HepG2 (cell line): ENCODE measurements around the gene LRRC8E. TPM values are rescaled to one million over a fixed set of nuclear protein-coding genes. Genes with fewer than 3 reads are reported as not detected.
A peak's percentile ranks its signal among the peaks of the same experiment; 100 is the strongest.

Source experiments
- ATAC-seq: fragments of 200-7000 bp; cut with Tn5 transposase; 3 replicates; pipeline ENCODE4 v1.9.1; 2020; ENCODE audit warnings: mild to moderate bottlenecking, moderate library complexity
- BruUV-seq: library from RNA; stranded (reverse); fragments of 400-500 nt; replicated peaks from 2 replicates; lab custom pipeline; 2021; lab: Mats Ljungman, UMichigan
- CTCF ChIA-PET: fragments of 300-600 bp; formaldehyde crosslinking; extraction: SDS; loops from one replicate; lab custom pipeline; 2021; ENCODE audit warnings: low total read pairs, inconsistent platforms, low intra/inter-chr PET ratio; lab: Yijun Ruan, JAX
- POLR2A ChIA-PET: fragments of 350-600 bp; sonication (Branson Sonifier 250); formaldehyde crosslinking; loops from one replicate; lab custom pipeline; 2020; ENCODE audit warnings: antibody characterized with exemption, inconsistent platforms; lab: Yijun Ruan, JAX
- DNase-seq: peaks from one replicate; pipeline ENCODE4 v3.0.0-alpha.2; 2015; ENCODE audit warnings: low spot score
- FAIRE-seq: peaks from 3 replicates; lab custom pipeline; 2011; peaks lifted over from hg19 to GRCh38; lab: Jason Lieb, UNC
- H2AFZ ChIP-seq: one replicate; pipeline ENCODE4 v1.6.1; 2011; ENCODE audit warnings: low read length, inconsistent platforms
- H3K27ac ChIP-seq: fragments of 300-600 bp; 3 replicates; pipeline ENCODE4 v1.8.0; 2011; ENCODE audit warnings: mixed run types, mild to moderate bottlenecking, mixed read lengths, low read length, inconsistent platforms; ENCODE audit not compliant: insufficient read depth; ENCODE audit errors: extremely low read length
- H3K27me3 ChIP-seq, 2 experiments: fragments of 200-600 bp in 1 of 2; 2 replicates in 1 of 2; 3 replicates in 1 of 2; pipeline versions ENCODE4 v1.6.0 to v1.8.0; 2011; ENCODE audit warnings: low read length in 2 of 2, mild to moderate bottlenecking in 2 of 2, moderate library complexity in 2 of 2, inconsistent platforms in 1 of 2; ENCODE audit not compliant: insufficient read depth in 2 of 2, control insufficient read depth in 1 of 2
- H3K36me3 ChIP-seq, 2 experiments: fragments of 200-600 bp in 1 of 2; replicated peaks in 1 of 2; 2 replicates in 1 of 2; 3 replicates in 1 of 2; pipeline versions ENCODE4 v1.5.1 to v1.8.0; 2011; ENCODE audit warnings: low read length in 2 of 2, inconsistent platforms in 1 of 2; ENCODE audit not compliant: insufficient read depth in 2 of 2, control insufficient read depth in 1 of 2
- H3K4me1 ChIP-seq: 2 replicates; pipeline ENCODE4 v1.5.1; 2012; ENCODE audit warnings: low read length, inconsistent platforms; ENCODE audit not compliant: insufficient read depth
- H3K4me2 ChIP-seq: 2 replicates; pipeline ENCODE4 v1.6.0; 2011; ENCODE audit warnings: low read depth, low read length, inconsistent platforms
- H3K4me3 ChIP-seq, 3 experiments: fragments of 200-600 bp in 1 of 3; sonication (generic), shearing (Covaris generic) in 1 of 3; replicated peaks in 1 of 3; 2 replicates each; pipeline ENCODE4 v1.5.1; 2011 to 2016; ENCODE audit warnings: low read length in 3 of 3, inconsistent platforms in 2 of 3, low read depth in 2 of 3, mild to moderate bottlenecking in 2 of 3, control low read depth in 1 of 3, mixed read lengths in 1 of 3; ENCODE audit not compliant: insufficient read depth in 1 of 3
- H3K79me2 ChIP-seq: one replicate; pipeline ENCODE4 v1.6.1; 2011; ENCODE audit warnings: low read length, inconsistent platforms; ENCODE audit not compliant: insufficient read depth
- H3K9ac ChIP-seq: 2 replicates; pipeline ENCODE4 v1.6.0; 2011; ENCODE audit warnings: mild to moderate bottlenecking, low read depth, low read length, inconsistent platforms; ENCODE audit not compliant: insufficient read depth
- H3K9me3 ChIP-seq: 2 replicates; pipeline ENCODE4 v1.5.1; 2012; ENCODE audit warnings: mild to moderate bottlenecking, low read length
- H4K20me1 ChIP-seq: 2 replicates; pipeline ENCODE4 v1.6.0; 2011; ENCODE audit warnings: inconsistent platforms, mild to moderate bottlenecking, low read length, moderate library complexity; ENCODE audit not compliant: insufficient read depth
- ATAD3A ChIP-seq: sonication (generic); formaldehyde crosslinking; IDR thresholded peaks from 2 replicates; pipeline ENCODE4 v1.4.0; 2020; ENCODE audit warnings: missing genetic modification reagents
- ESRRA ChIP-seq: sonication (generic); formaldehyde crosslinking; IDR thresholded peaks from 2 replicates; pipeline ENCODE4 v1.5.1; 2020; ENCODE audit warnings: mild to moderate bottlenecking, low read depth, missing genetic modification reagents
- GATAD2A ChIP-seq: IDR thresholded peaks from 2 replicates; pipeline ENCODE4 v1.6.1; 2016
- HMG20A ChIP-seq: IDR thresholded peaks from 2 replicates; pipeline ENCODE4 v1.6.1; 2016; ENCODE audit warnings: borderline replicate concordance
- HNRNPK ChIP-seq: fragments of 200-400 bp; formaldehyde crosslinking; IDR thresholded peaks from 2 replicates; pipeline ENCODE4 v1.6.1; 2018; ENCODE audit warnings: low read length, low read depth, moderate library complexity, mild to moderate bottlenecking; ENCODE audit not compliant: poor library complexity, severe bottlenecking
- STAG1 ChIP-seq: sonication (generic); formaldehyde crosslinking; IDR thresholded peaks from 2 replicates; pipeline ENCODE4 v1.4.0; 2020; ENCODE audit warnings: missing genetic modification reagents
- THAP9 ChIP-seq: sonication (generic); formaldehyde crosslinking; IDR thresholded peaks from 2 replicates; pipeline ENCODE4; 2020; ENCODE audit warnings: missing genetic modification reagents, mild to moderate bottlenecking, borderline replicate concordance
- YY1 ChIP-seq: IDR thresholded peaks from 2 replicates; pipeline ENCODE4 v1.6.1; 2011; ENCODE audit warnings: low read length, low read depth, moderate library complexity, mild to moderate bottlenecking; ENCODE audit not compliant: insufficient read depth, insufficient replicate concordance
- ZBTB14 ChIP-seq: sonication (generic); formaldehyde crosslinking; IDR thresholded peaks from 2 replicates; pipeline ENCODE4 v1.4.0; 2020; ENCODE audit warnings: missing genetic modification reagents
- ZNF225 ChIP-seq: sonication (generic); formaldehyde crosslinking; IDR thresholded peaks from 2 replicates; pipeline ENCODE4 v1.4.0; 2020; ENCODE audit warnings: mild to moderate bottlenecking, missing genetic modification reagents
- ZNF33A ChIP-seq: sonication (generic); formaldehyde crosslinking; IDR thresholded peaks from 2 replicates; pipeline ENCODE4 v1.5.1; 2020; ENCODE audit warnings: missing genetic modification reagents, mild to moderate bottlenecking, moderate library complexity, borderline replicate concordance
- ZNF510 ChIP-seq: sonication (generic); formaldehyde crosslinking; IDR thresholded peaks from 2 replicates; pipeline ENCODE4 v1.4.0; 2020; ENCODE audit warnings: low read depth, mild to moderate bottlenecking, missing genetic modification reagents
- ZNF619 ChIP-seq: sonication (generic); formaldehyde crosslinking; IDR thresholded peaks from 2 replicates; pipeline ENCODE4 v1.4.0; 2020; ENCODE audit warnings: mild to moderate bottlenecking, missing genetic modification reagents
- WGBS: methylation state at CpG from one replicate; pipeline ENCODE4 v1.1.6; 2017; ENCODE audit warnings: low lambda C conversion rate; 5-methylcytosine and 5-hydroxymethylcytosine counted together
- in situ Hi-C: cut with HindIII; loops from 2 replicates; pipeline ENCODE4 v1.10.0; 2017; ENCODE audit warnings: low pct_unique_long_range_greater_than_20kb; ENCODE audit not compliant: extremely low pct_ligation_motif_present
- intact Hi-C: fragments of 100-400 bp; cut with micrococcal nuclease; formaldehyde crosslinking; loops from one replicate; pipeline ENCODE4 v1.10.0; 2022; ENCODE audit not compliant: unreplicated experiment
- polyA plus RNA-seq, 8 experiments: library from polyadenylated mRNA; depleted of rRNA in 3 of 8; stranded (reverse) in 7 of 8; unstranded in 1 of 8; fragments of >200 nt; fragmentation: Illumina TruSeq in 4 of 8; extraction: Trizol in 4 of 8; gene quantifications; 2 replicates each; pipeline versions ENCODE4 v1.2.1 to v1.2.3, GENCODE V29; 2011 to 2016; ENCODE audit warnings: low read depth in 4 of 8, missing spikeins in 1 of 8, mixed read lengths in 1 of 8; ENCODE audit not compliant: insufficient read depth in 1 of 8
- total RNA-seq, 5 experiments: library from RNA; depleted of rRNA; stranded (reverse); fragments of >200 nt; fragmentation: Illumina TruSeq; extraction: Trizol; gene quantifications; 2 replicates each; pipeline ENCODE4 v1.2.3, GENCODE V29; 2016; ENCODE audit warnings: low read depth in 1 of 5
- TF ChIP-seq, protein P1 (sequence below): sonication (generic); formaldehyde crosslinking; IDR thresholded peaks from 2 replicates; pipeline ENCODE4 v1.8.1; 2022; ENCODE audit warnings: low read depth, mild to moderate bottlenecking, missing genetic modification reagents

LRRC8E gene
- total and polyA plus RNA-seq, 2 of the 13 experiments (the other 11 are each of a cell fraction or from before 2014, with no cell fraction given), result 8.0 to 10.3 TPM

DNA sequence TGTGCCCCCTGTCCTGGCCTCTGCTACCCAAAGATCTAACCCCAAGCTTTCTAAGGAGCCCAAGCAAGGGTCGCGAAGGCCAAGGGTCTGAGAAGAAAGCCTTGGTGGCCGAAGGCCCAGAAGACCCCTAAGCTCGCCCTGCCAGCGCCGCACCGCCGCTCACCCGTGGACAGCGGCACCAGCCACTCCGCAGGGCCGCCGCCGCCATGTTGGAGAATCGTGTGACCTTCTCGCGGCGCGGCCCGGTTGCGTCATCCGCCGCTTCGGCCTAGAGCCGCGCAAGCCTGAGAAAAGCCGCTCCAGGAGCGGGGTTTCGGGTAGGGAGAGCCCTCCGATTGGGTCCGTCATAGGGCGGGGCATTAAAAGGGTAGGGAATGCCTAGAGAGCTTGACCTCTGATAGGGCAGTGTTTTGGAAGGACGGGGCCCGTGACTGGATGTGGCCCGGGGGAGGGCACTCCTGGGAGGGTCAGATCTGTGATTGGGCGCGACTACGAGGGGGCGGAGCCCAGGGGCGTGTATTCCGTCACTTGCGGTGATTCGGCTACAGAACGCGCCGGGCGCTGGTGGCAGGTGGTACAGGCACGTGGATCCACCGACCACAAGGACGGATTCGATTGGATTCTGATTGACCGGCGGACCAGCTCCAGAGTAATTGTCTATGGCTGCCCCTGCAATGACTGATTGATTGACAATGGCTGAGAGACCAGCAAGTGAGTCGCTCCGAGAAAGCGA is 55.3 kb downstream of the LRRC8E start, which contains the start of gene TIMM44 (continued):
- TF ChIP-seq THAP9 (CRISPR knock-in tag) (peak; percentile 93; the same call in 1 of the 2 replicates), ZNF510 (peak; percentile 29; the same call in 1 of the 2 replicates)

DNA sequence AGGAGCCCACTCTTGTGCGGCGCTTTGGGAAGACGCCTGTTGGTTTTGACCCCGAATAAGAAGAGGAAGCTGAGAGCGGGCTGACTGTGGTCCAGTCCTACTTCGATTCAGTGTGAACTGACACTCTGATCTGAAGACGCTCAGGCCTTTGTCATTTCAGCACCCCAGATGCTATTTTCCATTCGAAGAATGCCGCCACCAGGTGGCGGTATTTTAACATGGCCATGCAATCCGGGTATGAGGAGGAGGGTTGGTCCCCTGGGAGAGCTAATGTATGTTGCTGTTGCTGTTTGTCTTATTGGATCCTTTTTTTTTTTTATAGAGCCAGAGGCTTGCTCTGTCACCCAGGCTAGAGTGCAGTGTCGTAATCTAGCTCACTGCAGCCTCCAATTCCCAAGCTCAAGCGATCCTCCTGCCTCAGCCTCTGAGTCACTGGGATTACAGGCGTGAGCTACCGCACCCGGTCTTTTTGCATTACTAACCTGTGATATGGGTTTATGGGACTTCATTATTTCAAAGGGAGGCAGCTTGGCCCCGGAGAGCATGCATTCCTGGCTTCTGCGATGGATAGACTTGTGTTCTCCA is 56.0 kb downstream of the LRRC8E start:
- Histone ChIP-seq H3K27ac (peak overlapping the region; percentile 77), H3K4me1 (peaks cover 38% of the 10 kb centered on the region), H3K79me2 (peaks cover 32% of the 10 kb centered on the region), H3K9ac (peak overlapping the region; percentile 82), H3K27me3 (peaks cover 0 to 3% of the 10 kb centered on the region in 2 experiments; a peak in 1 of 5 replicates), H4K20me1 (no peaks in the 10 kb centered on the region), H3K36me3 (peaks cover 7 to 20% of the 10 kb centered on the region in 2 experiments; a peak in 4 of 5 replicates), H3K4me3 (peak overlapping the region; percentile 56 to 76 (median 65)), H2AFZ (no peak overlapping the region), H3K4me2 (peak overlapping the region; percentile 99), H3K9me3 (no peaks in the 10 kb centered on the region)
- FAIRE-seq (no peak), DNase-seq (peak; percentile 86), ATAC-seq (peak; percentile 61)
- in situ Hi-C loops, result no loop called here
- WGBS, result 30% methylated on average over 16 of the region's 18 CpGs
- CTCF ChIA-PET, result interaction anchor here (0.7 to 1.8 kb wide), 3 partner anchors 58 to 396 kb away, joined by 3 to 7 read pairs (median 3); no protein-coding TSS in a partner anchor
- POLR2A ChIA-PET, result interaction anchor here (0.9 to 2.8 kb wide), 34 partner anchors 8 to 480 kb away, joined by 3 to 85 read pairs (median 6); partner anchors contain the start of genes ELAVL1, MAP2K7 and SNAPC2
- intact Hi-C loops, result loop anchor here (2.0 kb wide), 1 partner anchor 59 kb away; no protein-coding TSS in a partner anchor
- BruUV-seq, result TSS peak; percentile 95
- TF ChIP-seq ZNF33A (peak; percentile 43; the same call in 1 of the 2 replicates), ESRRA (CRISPR knock-in tag) (no peak), HNRNPK (no peak), ZBTB14 (CRISPR knock-in tag) (no peak), ZNF225 (CRISPR knock-in tag) (no peak), YY1 (peak; percentile 24), STAG1 (CRISPR knock-in tag) (peak; percentile 70), HMG20A (CRISPR knock-in tag) (no peak), GATAD2A (CRISPR knock-in tag) (peak; percentile 51; the same call in 1 of the 2 replicates), ZNF619 (0 out of 2 replicates have a peak, but pooled peaks have one; percentile 2), ATAD3A (CRISPR knock-in tag) (0 out of 2 replicates have a peak, but pooled peaks have one; percentile 51)
- TF ChIP-seq, protein P1, sequence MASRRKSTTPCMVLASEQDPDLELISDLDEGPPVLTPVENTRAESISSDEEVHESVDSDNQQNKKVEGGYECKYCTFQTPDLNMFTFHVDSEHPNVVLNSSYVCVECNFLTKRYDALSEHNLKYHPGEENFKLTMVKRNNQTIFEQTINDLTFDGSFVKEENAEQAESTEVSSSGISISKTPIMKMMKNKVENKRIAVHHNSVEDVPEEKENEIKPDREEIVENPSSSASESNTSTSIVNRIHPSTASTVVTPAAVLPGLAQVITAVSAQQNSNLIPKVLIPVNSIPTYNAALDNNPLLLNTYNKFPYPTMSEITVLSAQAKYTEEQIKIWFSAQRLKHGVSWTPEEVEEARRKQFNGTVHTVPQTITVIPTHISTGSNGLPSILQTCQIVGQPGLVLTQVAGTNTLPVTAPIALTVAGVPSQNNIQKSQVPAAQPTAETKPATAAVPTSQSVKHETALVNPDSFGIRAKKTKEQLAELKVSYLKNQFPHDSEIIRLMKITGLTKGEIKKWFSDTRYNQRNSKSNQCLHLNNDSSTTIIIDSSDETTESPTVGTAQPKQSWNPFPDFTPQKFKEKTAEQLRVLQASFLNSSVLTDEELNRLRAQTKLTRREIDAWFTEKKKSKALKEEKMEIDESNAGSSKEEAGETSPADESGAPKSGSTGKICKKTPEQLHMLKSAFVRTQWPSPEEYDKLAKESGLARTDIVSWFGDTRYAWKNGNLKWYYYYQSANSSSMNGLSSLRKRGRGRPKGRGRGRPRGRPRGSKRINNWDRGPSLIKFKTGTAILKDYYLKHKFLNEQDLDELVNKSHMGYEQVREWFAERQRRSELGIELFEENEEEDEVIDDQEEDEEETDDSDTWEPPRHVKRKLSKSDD (CRISPR knock-in tag), result no peak
